Astrocyte (in vitro differentiated cells and primary cell): ENCODE results near the gene ZDHHC16.

Experiments used
- CTCF ChIP-seq: IDR thresholded peaks from 2 replicates; pipeline ENCODE4 v1.5.1; 2011; ENCODE audit warnings: low read depth, mild to moderate bottlenecking, inconsistent platforms, low read length, moderate library complexity; ENCODE audit not compliant: insufficient read depth
- EZH2 ChIP-seq: IDR thresholded peaks from 2 replicates; pipeline ENCODE4 v1.6.1; 2012; ENCODE audit warnings: mild to moderate bottlenecking, low read length, inconsistent platforms; ENCODE audit not compliant: insufficient read depth

GRCh38 chr10:97500297-97500575 is 54.3 kb downstream of the ZDHHC16 start:
- TF ChIP-seq CTCF = no peak
- TF ChIP-seq EZH2 = no peak
